H9 (cell line): Measurements from ENCODE around the gene CMPK2. TPM values are rescaled to one million over a fixed set of nuclear protein-coding genes. Genes with fewer than 3 reads are reported as not detected.

Source experiments
- DNase-seq: peaks from one replicate; pipeline ENCODE4 v3.0.0-alpha.2; 2017
- H2AFZ ChIP-seq: one replicate; pipeline ENCODE4 v1.6.1; 2013; ENCODE audit warnings: mild to moderate bottlenecking, low read length, control low read depth, moderate library complexity
- H2AK5ac ChIP-seq: 2 replicates; pipeline ENCODE4 v1.6.1; 2013; ENCODE audit warnings: low read length, control low read depth, mixed read lengths; ENCODE audit not compliant: insufficient read length
- H2BK120ac ChIP-seq: one replicate; pipeline ENCODE4 v1.6.1; 2013; ENCODE audit warnings: low read depth, mild to moderate bottlenecking, low read length, control low read depth, inconsistent platforms; ENCODE audit not compliant: poor library complexity, severe bottlenecking
- H2BK12ac ChIP-seq: 2 replicates; pipeline ENCODE4 v1.6.1; 2013; ENCODE audit warnings: low read length, control low read depth, mixed read lengths, low read depth; ENCODE audit not compliant: insufficient read length
- H2BK15ac ChIP-seq: 2 replicates; pipeline ENCODE4 v1.6.1; 2013; ENCODE audit warnings: low read depth, low read length, control low read depth
- H2BK20ac ChIP-seq: one replicate; pipeline ENCODE4 v1.6.1; 2013; ENCODE audit warnings: low read depth, mild to moderate bottlenecking, low read length, control low read depth, inconsistent platforms; ENCODE audit not compliant: poor library complexity, severe bottlenecking
- H2BK5ac ChIP-seq: 2 replicates; pipeline ENCODE4 v1.6.1; 2013; ENCODE audit warnings: low read length, control low read depth, mixed read lengths; ENCODE audit not compliant: insufficient read length
- H3K14ac ChIP-seq: 2 replicates; pipeline ENCODE4 v1.6.1; 2013; ENCODE audit warnings: low read length, control low read depth; ENCODE audit not compliant: insufficient read depth
- H3K18ac ChIP-seq: 2 replicates; pipeline ENCODE4 v1.6.1; 2013; ENCODE audit warnings: low read depth, mild to moderate bottlenecking, mixed read lengths, low read length, control low read depth; ENCODE audit not compliant: insufficient read length
- H3K23ac ChIP-seq: 2 replicates; pipeline ENCODE4 v1.6.1; 2013; ENCODE audit warnings: low read length, control low read depth, mixed read lengths, low read depth; ENCODE audit not compliant: insufficient read length
- H3K23me2 ChIP-seq: 2 replicates; pipeline ENCODE4 v1.6.1; 2013; ENCODE audit warnings: low read depth, mild to moderate bottlenecking, mixed read lengths, low read length, control low read depth; ENCODE audit not compliant: insufficient read length, poor library complexity, severe bottlenecking
- H3K27ac ChIP-seq: 2 replicates; pipeline ENCODE4 v1.5.1; 2013; ENCODE audit warnings: low read length, control low read depth, mixed read lengths, low read depth; ENCODE audit not compliant: insufficient read length
- H3K27me3 ChIP-seq: 2 replicates; pipeline ENCODE4 v1.6.1; 2013; ENCODE audit warnings: low read length, control low read depth, inconsistent platforms; ENCODE audit not compliant: insufficient read depth
- H3K4ac ChIP-seq: 2 replicates; pipeline ENCODE4 v1.6.1; 2013; ENCODE audit warnings: low read depth, mild to moderate bottlenecking, control low read depth, inconsistent platforms, low read length, moderate library complexity
- H3K4me1 ChIP-seq: 2 replicates; pipeline ENCODE4 v1.6.1; 2013; ENCODE audit warnings: low read length, control low read depth, inconsistent platforms; ENCODE audit not compliant: insufficient read depth
- H3K4me2 ChIP-seq: 2 replicates; pipeline ENCODE4 v1.6.1; 2013; ENCODE audit warnings: low read length, control low read depth, mixed read lengths; ENCODE audit not compliant: insufficient read length, insufficient read depth
- H3K56ac ChIP-seq: 2 replicates; pipeline ENCODE4 v1.6.1; 2013; ENCODE audit warnings: low read depth, mild to moderate bottlenecking, mixed read lengths, low read length, control low read depth; ENCODE audit not compliant: insufficient read length
- H3K79me1 ChIP-seq: 2 replicates; pipeline ENCODE4 v1.6.1; 2013; ENCODE audit warnings: low read depth, mild to moderate bottlenecking, moderate library complexity, low read length, control low read depth, inconsistent platforms; ENCODE audit not compliant: insufficient read depth, poor library complexity, severe bottlenecking
- H3K79me2 ChIP-seq: 2 replicates; pipeline ENCODE4 v1.6.1; 2013; ENCODE audit warnings: low read length, control low read depth, inconsistent platforms; ENCODE audit not compliant: insufficient read depth
- H3K9ac ChIP-seq: 2 replicates; pipeline ENCODE4 v1.6.1; 2013; ENCODE audit warnings: low read length, control low read depth, mixed read lengths; ENCODE audit not compliant: insufficient read length; ENCODE audit errors: extremely low read depth
- H3K9me3 ChIP-seq: one replicate; pipeline ENCODE4 v1.6.1; 2013; ENCODE audit warnings: low read depth, low read length, inconsistent platforms; ENCODE audit not compliant: control insufficient read depth
- H3T11ph ChIP-seq: one replicate; pipeline ENCODE4 v1.6.1; 2013; ENCODE audit warnings: mild to moderate bottlenecking, low read length, control low read depth, inconsistent platforms
- H4K20me1 ChIP-seq: one replicate; pipeline ENCODE4 v1.6.1; 2013; ENCODE audit not compliant: control insufficient read depth, insufficient read length, insufficient read depth
- H4K5ac ChIP-seq: 2 replicates; pipeline ENCODE4 v1.6.1; 2013; ENCODE audit warnings: low read depth, mild to moderate bottlenecking, mixed read lengths, low read length, control low read depth; ENCODE audit not compliant: insufficient read length
- H4K8ac ChIP-seq: replicated peaks from 2 replicates; pipeline ENCODE4 v1.6.1; 2013; ENCODE audit warnings: low read length, control low read depth, mixed read lengths, low read depth; ENCODE audit not compliant: insufficient read length
- H4K91ac ChIP-seq: 2 replicates; pipeline ENCODE4 v1.6.1; 2013; ENCODE audit warnings: low read depth, mild to moderate bottlenecking, moderate library complexity, mixed read lengths, low read length, control low read depth; ENCODE audit not compliant: insufficient read length
- H3K27ac Mint-ChIP-seq, 3 experiments: 2 replicates in 2 of 3; 3 replicates in 1 of 3; pipeline ENCODE4 v1.8.0; 2020 to 2021; ENCODE audit warnings: mixed read lengths in 3 of 3, mild to moderate bottlenecking in 1 of 3, moderate library complexity in 1 of 3
- H3K27me3 Mint-ChIP-seq: 2 replicates; pipeline ENCODE4 v1.8.0; 2021; ENCODE audit warnings: low read depth, mild to moderate bottlenecking, moderate library complexity, mixed read lengths
- H3K36me3 Mint-ChIP-seq, 3 experiments: 2 replicates in 2 of 3; 3 replicates in 1 of 3; pipeline ENCODE4 v1.8.0; 2020 to 2021; ENCODE audit warnings: low read depth in 3 of 3, mixed read lengths in 3 of 3; ENCODE audit not compliant: insufficient read depth in 1 of 3
- H3K4me1 Mint-ChIP-seq, 2 experiments: 2 replicates each; pipeline ENCODE4 v1.8.0; 2020; ENCODE audit warnings: mixed read lengths in 2 of 2
- H3K4me3 Mint-ChIP-seq, 2 experiments: 2 replicates in 1 of 2; 3 replicates in 1 of 2; pipeline ENCODE4 v1.8.0; 2020 to 2021; ENCODE audit warnings: mild to moderate bottlenecking in 2 of 2, mixed read lengths in 2 of 2, moderate library complexity in 1 of 2
- H3K9me3 Mint-ChIP-seq, 2 experiments: 2 replicates in 1 of 2; 3 replicates in 1 of 2; pipeline ENCODE4 v1.8.0; 2020; ENCODE audit warnings: mild to moderate bottlenecking in 2 of 2, mixed read lengths in 2 of 2, moderate library complexity in 1 of 2
- CTCF ChIP-seq: fragments of 200-600 bp; sonication (generic); conservative IDR thresholded peaks from 3 replicates; pipeline ENCODE4 v1.8.0; 2021; ENCODE audit warnings: antibody characterized with exemption, mild to moderate bottlenecking
- whole genome bisulfite sequencing: extraction: QIAGEN DNeasy Blood & Tissue Kit; methylation state at CpG from one replicate; pipeline ENCODE4 v1.1.7; 2013; ENCODE audit warnings: missing lambda C conversion rate, low lambda C conversion rate, mixed read lengths; ENCODE audit not compliant: insufficient read length; ENCODE audit errors: extremely low coverage; 5-methylcytosine and 5-hydroxymethylcytosine counted together
- total RNA-seq: library from RNA; stranded (reverse); gene quantifications from 2 replicates; pipeline ENCODE4 v1.2.1, GENCODE V29; 2021

Gene CMPK2
- total RNA-seq, 1 experiment from 2014 or later = 0.90 TPM

GRCh38 chr2:6823111-6823510 lies 42.6 kb downstream of the CMPK2 start:
- H4K91ac ChIP-seq = no peak overlapping the region
- H3K23ac ChIP-seq = no peak overlapping the region
- H2BK20ac ChIP-seq = no peak overlapping the region
- no peak overlapping the region for H3K14ac ChIP-seq
- no peaks in the 10 kb centered on the region for H3K27me3 ChIP-seq
- no peak overlapping the region for H3K4ac ChIP-seq
- H3K23me2 ChIP-seq = no peaks in the 10 kb centered on the region
- WGBS = no CpG with 5 or more reads among the region's 5 CpGs
- H3K27me3 Mint-ChIP-seq = peaks cover 12% of the 10 kb centered on the region
- no peak overlapping the region for H3T11ph ChIP-seq
- H3K4me1 Mint-ChIP-seq = peaks cover 18 to 19% of the 10 kb centered on the region in 2 experiments
- no peaks in the 10 kb centered on the region for H4K20me1 ChIP-seq
- no peaks in the 10 kb centered on the region for H3K36me3 Mint-ChIP-seq
- H3K9me3 ChIP-seq = no peaks in the 10 kb centered on the region
- H3K27ac Mint-ChIP-seq = no peak overlapping the region
- H2BK5ac ChIP-seq = no peak overlapping the region
- no peak overlapping the region for H3K56ac ChIP-seq
- no peak for DNase-seq
- H2AFZ ChIP-seq = no peak overlapping the region
- H2BK120ac ChIP-seq = no peak overlapping the region
- H3K9me3 Mint-ChIP-seq = no peaks in the 10 kb centered on the region
- H2BK15ac ChIP-seq = no peak overlapping the region
- no peaks in the 10 kb centered on the region for H3K79me1 ChIP-seq
- no peaks in the 10 kb centered on the region for H3K4me1 ChIP-seq
- H3K18ac ChIP-seq = no peak overlapping the region
- H3K27ac ChIP-seq = no peak overlapping the region
- H3K79me2 ChIP-seq = no peaks in the 10 kb centered on the region
- no peak overlapping the region for H3K9ac ChIP-seq
- H4K8ac ChIP-seq = no peak overlapping the region
- no peak overlapping the region for H3K4me2 ChIP-seq
- no peak for TF ChIP-seq CTCF
- H4K5ac ChIP-seq = no peak overlapping the region
- no peak overlapping the region for H3K4me3 Mint-ChIP-seq
- H2BK12ac ChIP-seq = no peak overlapping the region
- no peak overlapping the region for H2AK5ac ChIP-seq
